Skeletal muscle tissue (tissue), 4 donors: ENCODE data around the gene CLIC5. TPM values are rescaled to one million over a fixed set of nuclear protein-coding genes. Genes with fewer than 3 reads are reported as not detected.

Experiments used
- H3K27ac ChIP-seq: one replicate; pipeline ENCODE4 v1.7.0; 2013; ENCODE audit warnings: mild to moderate bottlenecking, low read depth, low read length, inconsistent platforms
- H3K27me3 ChIP-seq, 3 donors: one replicate each; pipeline ENCODE4 v1.7.0; 2013; ENCODE audit warnings: low read length in 3 of 3; ENCODE audit not compliant: control insufficient read depth in 3 of 3, insufficient read depth in 3 of 3
- H3K36me3 ChIP-seq, 3 donors: one replicate each; pipeline ENCODE4 v1.7.0; 2013; ENCODE audit warnings: low read length in 3 of 3; ENCODE audit not compliant: control insufficient read depth in 3 of 3, insufficient read depth in 3 of 3
- H3K4me1 ChIP-seq, 3 donors: one replicate each; pipeline ENCODE4 v1.7.0; 2013; ENCODE audit warnings: low read length in 3 of 3, mild to moderate bottlenecking in 3 of 3; ENCODE audit not compliant: control insufficient read depth in 3 of 3, insufficient read depth in 3 of 3
- H3K4me3 ChIP-seq, 3 donors: one replicate each; pipeline ENCODE4 v1.7.0; 2013; ENCODE audit warnings: low read length in 3 of 3
- H3K9ac ChIP-seq, 3 donors: one replicate each; pipeline ENCODE4 v1.7.0; 2013; ENCODE audit warnings: low read length in 3 of 3, mild to moderate bottlenecking in 3 of 3, moderate library complexity in 2 of 3, low read depth in 1 of 3
- H3K9me3 ChIP-seq, 3 donors: one replicate each; pipeline ENCODE4 v1.7.0; 2013; ENCODE audit warnings: low read length in 3 of 3; ENCODE audit not compliant: control insufficient read depth in 3 of 3
- total RNA-seq: library from RNA; depleted of rRNA; stranded (reverse); fragments of >200 nt; gene quantifications from one replicate; pipeline ENCODE4 v1.2.3, GENCODE V29; 2014
- donor health status: Osteomylitis.

Gene CLIC5
- total RNA-seq, 1 donor from 2014 or later = 7.8 TPM

- no peak overlapping the region for H3K27ac ChIP-seq
These were observed 145.1 kb downstream of the CLIC5 start for GRCh38 chr6:45870531-45870930.

GRCh38 chr6:45864651-45865050, 151.0 kb downstream of the CLIC5 start:
- Histone ChIP-seq H3K27me3 (no peaks in the 10 kb centered on the region), H3K4me3 (no peak overlapping the region), H3K9me3 (no peaks in the 10 kb centered on the region), H3K27ac (no peak overlapping the region), H3K36me3 (no peaks in the 10 kb centered on the region), H3K9ac (no peak overlapping the region), H3K4me1 (no peaks in the 10 kb centered on the region)

More at GRCh38 chr6:45870531-45870930, 145.1 kb downstream of the CLIC5 start:
- H3K27me3 ChIP-seq = no peaks in the 10 kb centered on the region
- no peak overlapping the region for H3K4me3 ChIP-seq
- no peaks in the 10 kb centered on the region for H3K4me1 ChIP-seq
- H3K9ac ChIP-seq = no peak overlapping the region
- no peaks in the 10 kb centered on the region for H3K9me3 ChIP-seq
- H3K36me3 ChIP-seq = no peaks in the 10 kb centered on the region

- Histone ChIP-seq H3K9ac (no peak overlapping the region), H3K9me3 (no peaks in the 10 kb centered on the region), H3K4me1 (no peaks in the 10 kb centered on the region), H3K27ac (no peak overlapping the region), H3K4me3 (no peak overlapping the region), H3K36me3 (no peaks in the 10 kb centered on the region), H3K27me3 (no peaks in the 10 kb centered on the region)
These were observed 157.0 kb downstream of the CLIC5 start for GRCh38 chr6:45858691-45859090.

- Histone ChIP-seq H3K27me3 (no peaks in the 10 kb centered on the region), H3K9me3 (no peaks in the 10 kb centered on the region), H3K9ac (no peak overlapping the region), H3K27ac (no peak overlapping the region), H3K4me1 (no peaks in the 10 kb centered on the region), H3K36me3 (no peaks in the 10 kb centered on the region), H3K4me3 (no peak overlapping the region)
These were observed 157.8 kb downstream of the CLIC5 start for GRCh38 chr6:45857827-45858226.

- no peak overlapping the region for H3K4me3 ChIP-seq
- no peaks in the 10 kb centered on the region for H3K36me3 ChIP-seq
- no peaks in the 10 kb centered on the region for H3K4me1 ChIP-seq
- H3K27ac ChIP-seq = no peak overlapping the region
- no peaks in the 10 kb centered on the region for H3K9me3 ChIP-seq
- no peak overlapping the region for H3K9ac ChIP-seq
- no peaks in the 10 kb centered on the region for H3K27me3 ChIP-seq
These were observed 159.8 kb downstream of the CLIC5 start for GRCh38 chr6:45855642-45856394.

- H3K9me3 ChIP-seq = no peaks in the 10 kb centered on the region
- no peak overlapping the region for H3K4me3 ChIP-seq
These were observed 161.4 kb downstream of the CLIC5 start for GRCh38 chr6:45854149-45854742.

GRCh38 chr6:45851034-45851400, 164.6 kb downstream of the CLIC5 start:
- Histone ChIP-seq H3K4me3 (no peak overlapping the region), H3K4me1 (no peaks in the 10 kb centered on the region), H3K36me3 (no peaks in the 10 kb centered on the region), H3K9me3 (no peaks in the 10 kb centered on the region), H3K27me3 (no peaks in the 10 kb centered on the region), H3K9ac (no peak overlapping the region), H3K27ac (no peak overlapping the region)

More at GRCh38 chr6:45854149-45854742, 161.4 kb downstream of the CLIC5 start:
- Histone ChIP-seq H3K4me1 (no peaks in the 10 kb centered on the region), H3K36me3 (no peaks in the 10 kb centered on the region), H3K27me3 (no peaks in the 10 kb centered on the region), H3K9ac (no peak overlapping the region), H3K27ac (no peak overlapping the region)

GRCh38 chr6:45850378-45851033, 165.2 kb downstream of the CLIC5 start:
- H3K9ac ChIP-seq = no peak overlapping the region
- no peaks in the 10 kb centered on the region for H3K27me3 ChIP-seq
- no peak overlapping the region for H3K4me3 ChIP-seq
- no peaks in the 10 kb centered on the region for H3K9me3 ChIP-seq
- no peaks in the 10 kb centered on the region for H3K36me3 ChIP-seq
- no peak overlapping the region for H3K27ac ChIP-seq
- no peaks in the 10 kb centered on the region for H3K4me1 ChIP-seq

GRCh38 chr6:45845567-45845966, 170.1 kb downstream of the CLIC5 start:
- Histone ChIP-seq H3K9ac (no peak overlapping the region), H3K9me3 (no peaks in the 10 kb centered on the region), H3K4me3 (no peak overlapping the region), H3K27ac (no peak overlapping the region), H3K4me1 (no peaks in the 10 kb centered on the region), H3K36me3 (no peaks in the 10 kb centered on the region), H3K27me3 (no peaks in the 10 kb centered on the region)

GRCh38 chr6:45844986-45845385, 170.7 kb downstream of the CLIC5 start:
- Histone ChIP-seq H3K9me3 (no peaks in the 10 kb centered on the region), H3K4me1 (no peaks in the 10 kb centered on the region), H3K9ac (no peak overlapping the region), H3K36me3 (no peaks in the 10 kb centered on the region), H3K4me3 (no peak overlapping the region), H3K27ac (no peak overlapping the region), H3K27me3 (no peaks in the 10 kb centered on the region)
